Body of pancreas (tissue), 4 donors: ENCODE data around the gene NSMCE1. TPM values are rescaled to one million over a fixed set of nuclear protein-coding genes. Genes with fewer than 3 reads are reported as not detected.

Experiments
- ATAC-seq: fragments of 150-250 bp; one replicate; pipeline ENCODE4 v1.9.1; 2016
- DNase-seq, 4 donors: peaks; one replicate each; pipeline ENCODE4 v3.0.0-alpha.2; 2019
- H3K27ac ChIP-seq, 4 donors: fragments of 200-600 bp; sonication (generic); 1 replicate in 3 of 4; 2 replicates in 1 of 4; pipeline versions ENCODE4 v1.5.1 to v1.6.1; 2016 to 2019; ENCODE audit warnings: mild to moderate bottlenecking in 1 of 4, mixed read lengths in 1 of 4, moderate library complexity in 1 of 4
- H3K27me3 ChIP-seq, 2 donors: fragments of 200-600 bp; sonication (generic); one replicate each; pipeline ENCODE4 v1.6.0; 2016; ENCODE audit warnings: mild to moderate bottlenecking in 1 of 2
- H3K36me3 ChIP-seq, 2 donors: fragments of 200-600 bp; sonication (generic); replicated peaks in 1 of 2; 2 replicates each; pipeline ENCODE4 v1.5.1; 2016; ENCODE audit warnings: low read depth in 2 of 2; ENCODE audit not compliant: insufficient read depth in 1 of 2
- H3K4me1 ChIP-seq: fragments of 200-600 bp; sonication (generic); one replicate; pipeline ENCODE4 v1.6.0; 2016
- H3K4me3 ChIP-seq, 2 donors: fragments of 200-600 bp; sonication (generic); 1 replicate in 1 of 2; 2 replicates in 1 of 2; pipeline ENCODE4 v1.5.1; 2016 to 2019
- H3K9me3 ChIP-seq, 3 donors: fragments of 200-600 bp; sonication (generic); 1 replicate in 2 of 3; 2 replicates in 1 of 3; pipeline ENCODE4 v1.5.1; 2016
- CTCF ChIP-seq, 7 experiments: fragments of 450-650 bp in 4 of 7; fragments of 200-600 bp in 3 of 7; sonication (generic) in 3 of 7; IDR thresholded peaks; one replicate each; pipeline ENCODE4 v1.5.1; 2016 to 2019; ENCODE audit warnings: antibody characterized with exemption in 7 of 7
- POLR2A ChIP-seq, 3 donors: fragments of 450-650 bp; IDR thresholded peaks; one replicate each; pipeline ENCODE4 v1.6.1; 2016; ENCODE audit warnings: antibody characterized with exemption in 3 of 3, mild to moderate bottlenecking in 2 of 3
- WGBS, 2 donors: methylation state at CpG; one replicate each; pipeline ENCODE4 v1.1.5; 2017; 5-methylcytosine and 5-hydroxymethylcytosine counted together
- intact Hi-C: fragments of 100-400 bp; cut with DNase I; formaldehyde crosslinking; loops from one replicate; pipeline ENCODE4 v1.15.1; 2023
- total RNA-seq, 2 donors: library from RNA; depleted of rRNA; stranded (reverse); fragments of >200 nt; gene quantifications; one replicate each; pipeline ENCODE4 v1.1.0, GENCODE V29; 2016

NSMCE1 gene
- total RNA-seq, 2 donors from 2014 or later: 20.1 to 29.1 TPM

- intact Hi-C loops: no loop called here
- WGBS, 2 donors: 96 to 98% methylated on average over 5 of the region's 5 CpGs
- Histone ChIP-seq H3K27ac (no peak overlapping the region), H3K9me3 (no peaks in the 10 kb centered on the region), H3K4me3 (no peak overlapping the region), H3K27me3 (no peaks in the 10 kb centered on the region), H3K4me1 (no peaks in the 10 kb centered on the region), H3K36me3 (no peaks in the 10 kb centered on the region)
- DNase-seq: no peak
- TF ChIP-seq CTCF (IDR thresholded peaks at IDR 0.05): no peak
- no peak for TF ChIP-seq POLR2A (IDR thresholded peaks at IDR 0.05)
- no peak for ATAC-seq
Observed at GRCh38 chr16:27298132-27298531, 29.6 kb upstream of the NSMCE1 start.

- WGBS, 2 donors: 55 to 56% methylated on average over 5 of the region's 5 CpGs
- Histone ChIP-seq H3K4me3 (no peak overlapping the region), H3K36me3 (no peaks in the 10 kb centered on the region), H3K4me1 (no peaks in the 10 kb centered on the region), H3K27me3 (no peaks in the 10 kb centered on the region), H3K9me3 (no peaks in the 10 kb centered on the region), H3K27ac (no peak overlapping the region)
- TF ChIP-seq POLR2A (IDR thresholded peaks at IDR 0.05) (no peak), CTCF (IDR thresholded peaks at IDR 0.05) (no peak)
- DNase-seq (no peak), ATAC-seq (no peak)
- intact Hi-C loops: no loop called here
Observed at GRCh38 chr16:27293343-27293742, 24.8 kb upstream of the NSMCE1 start.

GRCh38 chr16:27291722-27292240 is 23.2 kb upstream of the NSMCE1 start:
- Histone ChIP-seq H3K36me3 (no peaks in the 10 kb centered on the region), H3K27me3 (no peaks in the 10 kb centered on the region), H3K27ac (no peak overlapping the region), H3K9me3 (no peaks in the 10 kb centered on the region), H3K4me3 (no peak overlapping the region), H3K4me1 (no peaks in the 10 kb centered on the region)
- 91 to 93% methylated on average over 4 of the region's 4 CpGs for WGBS, 2 donors
- no peak for DNase-seq
- intact Hi-C loops: no loop called here
- ATAC-seq: no peak
- TF ChIP-seq CTCF (IDR thresholded peaks at IDR 0.05): no peak
- TF ChIP-seq POLR2A (IDR thresholded peaks at IDR 0.05): no peak

GRCh38 chr16:27291106-27291505 is 22.5 kb upstream of the NSMCE1 start:
- DNase-seq: no peak
- no peaks in the 10 kb centered on the region for H3K4me1 ChIP-seq
- TF ChIP-seq CTCF (IDR thresholded peaks at IDR 0.05) (no peak), POLR2A (IDR thresholded peaks at IDR 0.05) (no peak)
- no peak overlapping the region for H3K4me3 ChIP-seq
- intact Hi-C loops: no loop called here
- H3K36me3 ChIP-seq: no peaks in the 10 kb centered on the region
- no peaks in the 10 kb centered on the region for H3K27me3 ChIP-seq
- no peak for ATAC-seq
- H3K27ac ChIP-seq: no peak overlapping the region
- no peaks in the 10 kb centered on the region for H3K9me3 ChIP-seq
- 68 to 72% methylated on average over 5 of the region's 5 CpGs for WGBS, 2 donors

GRCh38 chr16:27290562-27290961 is 22.0 kb upstream of the NSMCE1 start:
- TF ChIP-seq CTCF (IDR thresholded peaks at IDR 0.05) (no peak), POLR2A (IDR thresholded peaks at IDR 0.05) (no peak)
- Histone ChIP-seq H3K36me3 (no peaks in the 10 kb centered on the region), H3K4me3 (no peak overlapping the region), H3K4me1 (no peaks in the 10 kb centered on the region), H3K27ac (no peak overlapping the region), H3K27me3 (no peaks in the 10 kb centered on the region), H3K9me3 (no peaks in the 10 kb centered on the region)
- DNase-seq (no peak), ATAC-seq (no peak)
- intact Hi-C loops: no loop called here
